ENCODE data around the gene DMBX1.
A peak's percentile ranks its signal among the peaks of the same experiment; 100 is the strongest.

The DMBX1 gene

GRCh38 chr1:46484783-46485490 lies 4.7 kb upstream of the DMBX1 start:
- no peak for DNase-seq

GRCh38 chr1:46485564-46486431 lies 3.8 kb upstream of the DMBX1 start:
- no peak for DNase-seq

GRCh38 chr1:46486432-46487015 lies 3.1 kb upstream of the DMBX1 start:
- no peak for DNase-seq

GRCh38 chr1:46487818-46488218 lies 1.8 kb upstream of the DMBX1 start:
- peak; percentile 39 for DNase-seq

- DNase-seq, result no peak
Observed at GRCh38 chr1:46488343-46489168, 1.1 kb upstream of the DMBX1 start.

GRCh38 chr1:46489169-46489637 lies 433 bp upstream of the DMBX1 start:
- no peak for DNase-seq

- no peak for DNase-seq
Observed at GRCh38 chr1:46490406-46490655, 695 bp downstream of the DMBX1 start.

- no peak for DNase-seq
Observed at GRCh38 chr1:46490656-46491442, 1.2 kb downstream of the DMBX1 start.

- no peak for DNase-seq
Observed at GRCh38 chr1:46491443-46492268, 2.0 kb downstream of the DMBX1 start.

GRCh38 chr1:46492269-46492853 lies 2.7 kb downstream of the DMBX1 start:
- DNase-seq, result no peak

- no peak for DNase-seq
Observed at GRCh38 chr1:46492871-46493270, 3.2 kb downstream of the DMBX1 start.

- no peak for DNase-seq
Observed at GRCh38 chr1:46493316-46494032, 3.8 kb downstream of the DMBX1 start.

- DNase-seq, result no peak
Observed at GRCh38 chr1:46494910-46495309, 5.3 kb downstream of the DMBX1 start.

GRCh38 chr1:46495778-46496177 lies 6.1 kb downstream of the DMBX1 start:
- DNase-seq, result no peak

GRCh38 chr1:46496505-46496904 lies 6.9 kb downstream of the DMBX1 start:
- DNase-seq, result no peak

- DNase-seq, result no peak
Observed at GRCh38 chr1:46497020-46497419, 7.4 kb downstream of the DMBX1 start.

- DNase-seq, result no peak
Observed at GRCh38 chr1:46497665-46498064, 8.0 kb downstream of the DMBX1 start.

GRCh38 chr1:46501528-46501927 lies 11.9 kb downstream of the DMBX1 start:
- DNase-seq, result no peak

- no peak for DNase-seq
Observed at GRCh38 chr1:46503421-46503820, 13.8 kb downstream of the DMBX1 start.

- DNase-seq, result no peak
Observed at GRCh38 chr1:46506470-46507219, 17.0 kb downstream of the DMBX1 start.

All from NCI-H1436 treated with DMSO at 0.1 percent for 48 hours (cell line).